ENCODE measurements around the gene PCDH10. TPM values are rescaled to one million over a fixed set of nuclear protein-coding genes. Genes with fewer than 3 reads are reported as not detected.

The PCDH10 gene
- total and polyA plus RNA-seq, 10 of the 15 experiments (the other 5 are each of a cell fraction or from before 2014, with no cell fraction given) = under 0.01 to 0.38 (median 0.02) TPM; not detected in 6

DNA sequence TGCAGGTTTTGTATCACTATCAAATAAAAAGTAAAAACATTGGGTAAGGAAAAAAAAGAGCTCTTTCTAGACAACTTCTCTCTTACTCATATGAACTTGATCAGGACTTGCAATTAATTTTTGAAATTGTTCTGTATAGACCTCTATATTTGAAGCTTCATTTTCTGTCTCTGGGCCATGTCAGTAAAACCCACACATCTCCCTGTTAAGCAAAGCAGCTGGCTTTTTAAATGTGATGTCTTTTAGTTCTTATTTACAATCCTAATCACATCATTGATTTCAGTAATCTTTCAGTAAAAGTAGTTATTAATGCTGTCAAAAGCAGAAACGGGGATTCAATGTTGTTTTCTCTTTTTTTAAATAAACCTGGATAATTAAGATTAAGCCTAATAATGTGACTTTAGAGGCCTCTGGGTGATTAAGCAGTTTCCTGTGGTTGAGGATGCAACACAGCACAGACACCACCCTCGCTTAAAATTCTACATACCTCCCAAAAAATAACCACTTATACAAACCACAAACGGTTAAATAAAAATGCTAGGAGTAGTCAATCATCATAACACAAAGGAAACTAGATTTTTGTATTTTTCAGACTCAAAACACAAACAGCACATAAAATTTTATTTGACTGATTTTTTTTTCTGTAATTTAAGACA is 5.2 kb upstream of the PCDH10 start (continued):
- TF ChIP-seq ZNF592 (IDR thresholded peaks at IDR 0.05) (no peak), PAX8 (IDR thresholded peaks at IDR 0.05) (no peak), WRNIP1 (IDR thresholded peaks at IDR 0.05; ENCODE audit: borderline replicate concordance, low read depth, low read length) (no peak), SP1 (IDR thresholded peaks at IDR 0.05; ENCODE audit: low read depth, low read length) (no peak), SPI1 (IDR thresholded peaks at IDR 0.05; ENCODE audit: borderline replicate concordance, insufficient read depth, low read depth, low read length) (no peak), POLR2A (IDR thresholded peaks at IDR 0.05; ENCODE audit: low read depth, low read length) (no peak), ZNF622 (IDR thresholded peaks at IDR 0.05) (no peak)
- TF ChIP-seq, protein P1, sequence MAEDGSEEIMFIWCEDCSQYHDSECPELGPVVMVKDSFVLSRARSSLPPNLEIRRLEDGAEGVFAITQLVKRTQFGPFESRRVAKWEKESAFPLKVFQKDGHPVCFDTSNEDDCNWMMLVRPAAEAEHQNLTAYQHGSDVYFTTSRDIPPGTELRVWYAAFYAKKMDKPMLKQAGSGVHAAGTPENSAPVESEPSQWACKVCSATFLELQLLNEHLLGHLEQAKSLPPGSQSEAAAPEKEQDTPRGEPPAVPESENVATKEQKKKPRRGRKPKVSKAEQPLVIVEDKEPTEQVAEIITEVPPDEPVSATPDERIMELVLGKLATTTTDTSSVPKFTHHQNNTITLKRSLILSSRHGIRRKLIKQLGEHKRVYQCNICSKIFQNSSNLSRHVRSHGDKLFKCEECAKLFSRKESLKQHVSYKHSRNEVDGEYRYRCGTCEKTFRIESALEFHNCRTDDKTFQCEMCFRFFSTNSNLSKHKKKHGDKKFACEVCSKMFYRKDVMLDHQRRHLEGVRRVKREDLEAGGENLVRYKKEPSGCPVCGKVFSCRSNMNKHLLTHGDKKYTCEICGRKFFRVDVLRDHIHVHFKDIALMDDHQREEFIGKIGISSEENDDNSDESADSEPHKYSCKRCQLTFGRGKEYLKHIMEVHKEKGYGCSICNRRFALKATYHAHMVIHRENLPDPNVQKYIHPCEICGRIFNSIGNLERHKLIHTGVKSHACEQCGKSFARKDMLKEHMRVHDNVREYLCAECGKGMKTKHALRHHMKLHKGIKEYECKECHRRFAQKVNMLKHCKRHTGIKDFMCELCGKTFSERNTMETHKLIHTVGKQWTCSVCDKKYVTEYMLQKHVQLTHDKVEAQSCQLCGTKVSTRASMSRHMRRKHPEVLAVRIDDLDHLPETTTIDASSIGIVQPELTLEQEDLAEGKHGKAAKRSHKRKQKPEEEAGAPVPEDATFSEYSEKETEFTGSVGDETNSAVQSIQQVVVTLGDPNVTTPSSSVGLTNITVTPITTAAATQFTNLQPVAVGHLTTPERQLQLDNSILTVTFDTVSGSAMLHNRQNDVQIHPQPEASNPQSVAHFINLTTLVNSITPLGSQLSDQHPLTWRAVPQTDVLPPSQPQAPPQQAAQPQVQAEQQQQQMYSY (CRISPR knock-in tag; IDR thresholded peaks at IDR 0.05) = no peak
